Stimulated activated CD8-positive, alpha-beta memory T cell treated with anti-CD3 and anti-CD28 coated beads, Interleukin-7, amount 100 ng/mL, for 4 hours (primary cell): ENCODE results near the gene TXK.

Source experiments
- DNase-seq, 2 donors: peaks; one replicate each; pipeline ENCODE4 v3.0.0-alpha.2; 2020; ENCODE audit warnings: low read depth in 2 of 2

TXK gene

DNA sequence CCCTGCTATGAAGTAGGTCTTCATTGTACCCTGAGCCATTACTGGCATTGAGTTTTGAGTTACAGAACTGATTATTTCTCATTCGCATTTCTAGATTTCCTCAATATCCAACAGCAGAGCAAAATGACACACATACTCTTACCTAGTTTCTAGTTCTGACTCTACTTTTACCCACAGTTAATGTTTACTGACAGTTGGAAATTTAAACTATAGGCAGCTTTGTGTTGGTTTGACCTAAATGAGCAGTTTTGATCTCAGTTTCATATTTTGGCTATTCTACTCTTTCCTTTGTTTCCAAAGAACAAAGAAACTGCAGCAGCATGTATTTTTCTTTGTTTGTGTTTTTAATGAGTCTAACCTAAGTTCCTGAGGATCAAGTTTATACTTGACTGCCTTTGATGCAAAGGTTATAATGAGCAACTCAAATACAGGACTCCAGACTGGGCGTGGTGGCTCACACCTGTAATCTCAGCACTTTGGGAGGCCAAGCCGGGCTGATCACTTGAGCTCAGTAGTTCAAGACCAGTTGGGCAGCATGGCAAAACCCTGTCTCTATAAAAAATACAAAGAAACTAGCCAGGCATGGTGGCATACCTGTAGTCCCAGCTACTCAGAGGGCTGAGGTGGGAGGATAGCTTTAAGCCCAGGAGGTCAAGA lies 30.4 kb downstream of the TXK start:
- DNase-seq = no peak

- DNase-seq = no peak
Observed at GRCh38 chr4:48102303-48102702, 31.7 kb downstream of the TXK start.

GRCh38 chr4:48100256-48100655 lies 33.8 kb downstream of the TXK start:
- DNase-seq = no peak

DNA sequence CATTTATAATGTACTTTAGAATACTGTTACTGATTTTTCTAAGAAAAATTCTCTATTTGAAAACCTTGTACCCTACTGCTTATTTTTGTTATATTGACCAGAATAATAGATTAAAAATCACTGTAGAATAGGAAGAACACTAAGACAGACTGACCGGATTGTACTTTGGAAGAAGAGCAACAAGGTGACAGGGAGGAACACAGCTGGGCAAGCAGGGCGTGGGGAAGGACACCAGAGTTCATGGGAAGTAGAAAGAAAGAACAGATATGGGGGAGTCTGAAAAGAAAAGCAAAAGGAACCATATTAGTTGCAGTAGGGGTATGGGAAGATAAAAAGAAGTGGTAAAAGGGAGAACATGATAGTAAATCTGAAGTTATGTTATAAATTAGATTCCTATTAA lies 38.6 kb downstream of the TXK start:
- no peak for DNase-seq

GRCh38 chr4:48093991-48094416 lies 40.0 kb downstream of the TXK start:
- DNase-seq = no peak

- no peak for DNase-seq
Observed at GRCh38 chr4:48090621-48091020, 43.4 kb downstream of the TXK start.

GRCh38 chr4:48085821-48086589 lies 48.0 kb downstream of the TXK start:
- DNase-seq = no peak

DNA sequence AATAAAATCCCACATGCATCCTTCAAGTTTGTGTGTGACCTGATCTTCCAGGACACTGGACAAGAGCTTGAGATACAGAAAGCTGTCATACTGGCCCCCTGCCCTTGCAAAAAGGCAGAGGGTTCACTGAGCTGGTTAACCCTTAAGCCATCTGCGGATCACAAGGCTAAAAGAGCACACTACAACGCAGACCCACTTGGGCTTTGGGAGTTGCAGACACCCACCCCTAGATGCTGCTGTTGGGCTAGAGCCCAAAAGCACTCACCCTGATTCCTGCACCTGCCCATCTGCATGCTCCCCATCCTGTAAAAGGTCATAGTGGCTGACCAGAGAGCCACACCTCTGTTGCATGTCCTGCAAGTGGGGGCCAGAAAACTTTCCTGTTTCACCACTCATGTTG lies 51.1 kb downstream of the TXK start:
- DNase-seq = no peak

- no peak for DNase-seq
Observed at GRCh38 chr4:48081196-48081595, 52.9 kb downstream of the TXK start.

- no peak for DNase-seq
Observed at GRCh38 chr4:48079972-48080391, 54.1 kb downstream of the TXK start.

DNA sequence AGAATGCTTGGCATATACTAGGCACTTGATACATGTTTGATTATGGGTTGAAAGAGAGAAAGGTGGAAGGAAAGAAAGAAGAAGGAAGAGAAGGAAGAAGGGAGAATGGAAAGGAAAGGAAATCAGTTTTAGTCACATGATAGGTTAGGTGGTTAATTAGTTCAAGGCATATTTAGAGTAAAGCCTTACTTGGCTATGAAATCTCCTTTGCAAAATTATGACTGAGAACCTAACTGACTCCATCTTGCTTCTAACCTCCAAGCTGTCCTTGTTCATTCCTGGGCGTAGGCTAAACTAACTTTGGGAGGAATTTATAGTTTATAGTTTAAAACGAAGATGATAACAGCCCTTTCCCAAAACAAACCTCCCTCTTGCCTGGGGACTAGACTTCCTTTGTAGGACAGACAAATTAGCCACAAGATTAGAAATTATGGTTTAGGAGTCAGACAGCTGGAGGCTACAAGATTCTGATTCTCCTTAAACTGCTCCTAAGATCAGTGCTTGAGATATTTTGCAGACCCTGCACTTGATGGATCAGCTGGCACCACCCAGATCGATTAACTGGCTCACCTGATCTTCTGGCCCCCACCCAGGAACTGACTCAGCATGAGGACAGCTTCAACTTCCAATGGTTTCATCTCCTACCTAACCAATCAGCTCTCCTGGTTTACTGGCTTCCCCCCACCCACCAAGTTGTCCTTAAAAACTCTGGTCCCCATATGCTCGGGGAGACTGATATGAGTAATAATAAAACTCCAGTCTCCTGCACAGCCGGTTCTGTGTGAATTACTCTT lies 55.0 kb downstream of the TXK start:
- no peak for DNase-seq

DNA sequence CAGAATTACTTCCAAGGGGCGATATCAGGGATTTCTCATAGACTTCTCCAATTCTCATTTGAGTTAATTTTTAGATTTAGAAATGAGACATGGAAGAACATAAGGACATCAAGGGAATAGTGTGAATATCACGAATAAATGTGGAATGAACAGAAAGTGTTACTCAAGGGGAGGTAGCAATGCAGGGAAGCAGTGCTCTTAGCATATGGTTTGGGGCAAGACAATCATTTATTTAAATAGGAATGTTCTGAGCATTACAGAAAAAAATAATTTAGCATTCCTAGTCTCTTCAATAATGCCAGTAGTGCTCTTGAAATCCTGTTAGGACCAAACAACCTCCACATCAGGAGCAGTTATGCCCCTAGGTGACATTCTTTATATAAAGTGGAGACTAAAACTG lies 55.6 kb downstream of the TXK start:
- DNase-seq = no peak

- DNase-seq = no peak
Observed at GRCh38 chr4:48074657-48075056, 59.4 kb downstream of the TXK start.

DNA sequence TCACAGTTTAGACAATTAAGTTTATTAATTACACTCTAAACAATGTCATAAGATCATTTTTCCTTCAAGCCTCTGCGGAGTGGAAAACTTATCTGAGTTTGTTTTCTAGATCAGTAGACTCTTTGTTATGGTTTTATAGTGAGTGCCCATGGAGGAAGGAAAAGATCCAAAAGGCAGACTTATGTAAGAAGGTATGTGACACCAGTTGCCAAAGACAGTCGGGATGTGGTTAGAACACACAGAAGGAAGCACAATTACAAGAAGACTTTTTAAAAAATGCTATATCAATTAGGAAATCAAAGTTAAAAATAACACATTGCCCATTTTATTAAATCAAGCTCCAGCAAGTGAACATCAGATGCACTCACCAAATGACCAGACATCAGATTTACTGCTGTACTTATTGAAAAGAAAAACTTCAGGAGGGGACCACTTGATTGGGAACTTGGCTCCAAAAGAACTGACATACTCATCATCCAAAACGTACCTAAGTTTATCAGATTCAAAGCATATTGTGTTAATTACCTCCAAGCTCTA lies 60.4 kb downstream of the TXK start:
- DNase-seq = no peak

- DNase-seq = no peak
Observed at GRCh38 chr4:48071191-48071590, 62.9 kb downstream of the TXK start.

DNA sequence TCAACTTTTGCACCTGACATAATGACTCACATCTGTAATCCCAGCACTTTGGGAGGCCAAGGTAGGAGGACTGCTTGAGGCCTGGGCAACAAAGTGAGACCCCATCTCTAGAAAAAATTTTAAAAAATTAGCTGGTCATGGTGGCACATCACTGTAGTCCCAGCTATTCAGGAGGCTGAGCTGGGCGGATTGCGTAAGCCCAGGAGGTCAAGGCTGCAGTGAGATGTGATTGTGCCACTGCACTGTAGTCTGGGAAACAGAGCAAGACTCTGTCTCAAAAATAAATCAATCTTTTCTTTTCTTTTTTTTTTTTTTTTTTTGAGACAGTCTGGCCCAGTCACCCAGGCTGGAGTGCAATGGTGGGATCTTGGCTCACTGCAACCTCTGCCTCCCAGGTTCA lies 65.0 kb downstream of the TXK start:
- DNase-seq = no peak

DNA sequence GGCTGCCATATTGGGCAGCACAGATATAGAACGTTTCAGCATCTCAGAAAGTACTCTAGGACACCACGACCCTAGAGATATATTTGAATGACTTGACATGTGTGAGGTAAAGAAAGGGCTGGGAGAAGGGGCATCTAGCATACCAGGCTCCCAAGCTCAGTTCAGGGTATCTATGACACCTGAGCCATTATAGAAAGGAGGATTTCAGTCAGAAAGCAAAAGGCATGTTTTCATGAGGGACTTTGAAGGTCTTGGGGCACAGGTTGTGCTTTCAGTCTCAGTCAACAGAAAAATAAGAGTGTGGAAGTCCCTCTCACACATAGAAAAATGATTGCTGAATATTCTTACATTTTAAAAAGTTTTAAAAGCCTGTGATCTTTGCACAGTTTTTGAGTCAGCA lies 65.9 kb downstream of the TXK start:
- no peak for DNase-seq

GRCh38 chr4:48067536-48067935 lies 66.5 kb downstream of the TXK start:
- DNase-seq = no peak

GRCh38 chr4:48065587-48066052 lies 68.4 kb downstream of the TXK start:
- no peak for DNase-seq

GRCh38 chr4:48064349-48064748 lies 69.7 kb downstream of the TXK start:
- no peak for DNase-seq

GRCh38 chr4:48058617-48059530 lies 75.2 kb downstream of the TXK start:
- DNase-seq = no peak
